HepG2 (cell line): ENCODE data around the gene CENPP. TPM values are rescaled to one million over a fixed set of nuclear protein-coding genes. Genes with fewer than 3 reads are reported as not detected.

Experiments used
- AGO1 ChIP-seq: fragments of 200-400 bp; formaldehyde crosslinking; IDR thresholded peaks from 2 replicates; pipeline ENCODE4 v1.6.1; 2017; ENCODE audit warnings: mild to moderate bottlenecking, low read depth, low read length, moderate library complexity; ENCODE audit not compliant: poor library complexity, severe bottlenecking
- BCL6 ChIP-seq: IDR thresholded peaks from 2 replicates; pipeline ENCODE4 v1.6.1; 2016; ENCODE audit warnings: missing genetic modification reagents, missing compliant biosample characterization
- ERF ChIP-seq: IDR thresholded peaks from 2 replicates; pipeline ENCODE4 v1.6.1; 2018; ENCODE audit warnings: missing biosample characterization, missing genetic modification reagents
- ETV6 ChIP-seq: sonication (generic); formaldehyde crosslinking; conservative IDR thresholded peaks from 2 replicates; pipeline ENCODE4 v1.4.0; 2020; ENCODE audit warnings: missing genetic modification reagents
- FOSL2 ChIP-seq: sonication (generic); formaldehyde crosslinking; IDR thresholded peaks from 2 replicates; pipeline ENCODE4 v1.4.0; 2020; ENCODE audit warnings: missing genetic modification reagents
- GPN1 ChIP-seq: sonication (generic); formaldehyde crosslinking; IDR thresholded peaks from 2 replicates; pipeline ENCODE4 v1.5.1; 2020; ENCODE audit warnings: missing genetic modification reagents, borderline replicate concordance
- JUN ChIP-seq: sonication (generic); formaldehyde crosslinking; IDR thresholded peaks from 2 replicates; pipeline ENCODE4 v1.4.0; 2020; ENCODE audit warnings: mild to moderate bottlenecking, missing genetic modification reagents
- KAT2B ChIP-seq: fragments of 150-350 bp; IDR thresholded peaks from 2 replicates; pipeline ENCODE4 v1.6.1; 2014; ENCODE audit warnings: low read depth, low read length, borderline replicate concordance
- MED13 ChIP-seq: sonication (generic); formaldehyde crosslinking; IDR thresholded peaks from 2 replicates; pipeline ENCODE4 v1.5.0; 2020; ENCODE audit warnings: missing genetic modification reagents
- POLR2A ChIP-seq, 2 experiments: IDR thresholded peaks; 2 replicates each; pipeline ENCODE4 v1.6.1; 2011; ENCODE audit warnings: low read depth in 2 of 2, low read length in 2 of 2, mild to moderate bottlenecking in 1 of 2, moderate library complexity in 1 of 2; ENCODE audit not compliant: insufficient read depth in 1 of 2
- RARA ChIP-seq: IDR thresholded peaks from 2 replicates; pipeline ENCODE4 v1.6.1; 2016; ENCODE audit warnings: missing genetic modification reagents, missing compliant biosample characterization
- RFXAP ChIP-seq: sonication (generic); formaldehyde crosslinking; IDR thresholded peaks from 2 replicates; pipeline ENCODE4 v1.4.0; 2020; ENCODE audit warnings: missing genetic modification reagents, borderline replicate concordance
- RORA ChIP-seq: sonication (generic); formaldehyde crosslinking; IDR thresholded peaks from 2 replicates; pipeline ENCODE4 v1.5.0; 2020; ENCODE audit warnings: mild to moderate bottlenecking, missing genetic modification reagents, moderate library complexity
- SRY ChIP-seq: sonication (generic); formaldehyde crosslinking; IDR thresholded peaks from 2 replicates; pipeline ENCODE4 v1.8.0; 2022; ENCODE audit warnings: mild to moderate bottlenecking, missing genetic modification reagents
- TEAD3 ChIP-seq: optimal IDR thresholded peaks from 2 replicates; pipeline ENCODE3; 2016; ENCODE audit warnings: borderline replicate concordance
- THAP11 ChIP-seq: IDR thresholded peaks from 2 replicates; pipeline ENCODE4 v1.6.1; 2016; ENCODE audit warnings: missing biosample characterization, missing genetic modification reagents
- ZBTB21 ChIP-seq: sonication (generic); formaldehyde crosslinking; IDR thresholded peaks from 2 replicates; pipeline ENCODE4 v1.4.0; 2020; ENCODE audit warnings: missing genetic modification reagents
- ZMYM4 ChIP-seq: sonication (generic); formaldehyde crosslinking; IDR thresholded peaks from 2 replicates; pipeline ENCODE4 v1.8.1; 2023; ENCODE audit warnings: mild to moderate bottlenecking, missing genetic modification reagents
- ZNF160 ChIP-seq: sonication (generic); formaldehyde crosslinking; IDR thresholded peaks from 2 replicates; pipeline ENCODE4 v1.8.0; 2022; ENCODE audit warnings: mild to moderate bottlenecking, inconsistent platforms, missing genetic modification reagents
- ZNF30 ChIP-seq: sonication (generic); formaldehyde crosslinking; IDR thresholded peaks from 2 replicates; pipeline ENCODE4 v1.5.0; 2020; ENCODE audit warnings: mild to moderate bottlenecking, missing genetic modification reagents
- ZNF337 ChIP-seq: sonication (generic); formaldehyde crosslinking; IDR thresholded peaks from 2 replicates; pipeline ENCODE4 v1.5.1; 2020; ENCODE audit warnings: missing genetic modification reagents, low read depth, mild to moderate bottlenecking, borderline replicate concordance
- ZNF510 ChIP-seq: sonication (generic); formaldehyde crosslinking; IDR thresholded peaks from 2 replicates; pipeline ENCODE4 v1.4.0; 2020; ENCODE audit warnings: low read depth, mild to moderate bottlenecking, missing genetic modification reagents
- ZNF556 ChIP-seq: sonication (generic); formaldehyde crosslinking; IDR thresholded peaks from 2 replicates; pipeline ENCODE4 v1.4.0; 2020; ENCODE audit warnings: mild to moderate bottlenecking, missing genetic modification reagents, borderline replicate concordance
- polyA plus RNA-seq, 8 experiments: library from polyadenylated mRNA; depleted of rRNA in 3 of 8; stranded (reverse) in 7 of 8; unstranded in 1 of 8; fragments of >200 nt; fragmentation: Illumina TruSeq in 4 of 8; extraction: Trizol in 4 of 8; gene quantifications; 2 replicates each; pipeline versions ENCODE4 v1.2.1 to v1.2.3, GENCODE V29; 2011 to 2016; ENCODE audit warnings: low read depth in 4 of 8, missing spikeins in 1 of 8, mixed read lengths in 1 of 8; ENCODE audit not compliant: insufficient read depth in 1 of 8
- total RNA-seq, 5 experiments: library from RNA; depleted of rRNA; stranded (reverse); fragments of >200 nt; fragmentation: Illumina TruSeq; extraction: Trizol; gene quantifications; 2 replicates each; pipeline ENCODE4 v1.2.3, GENCODE V29; 2016; ENCODE audit warnings: low read depth in 1 of 5
- TF ChIP-seq, protein P1 (sequence below): IDR thresholded peaks from 2 replicates; pipeline ENCODE4 v1.6.1; 2016; ENCODE audit warnings: missing compliant biosample characterization, missing genetic modification reagents, borderline replicate concordance
- TF ChIP-seq, protein P2 (sequence below): fragments of 450-650 bp; IDR thresholded peaks from 2 replicates; pipeline ENCODE4 v1.6.1; 2016
- TF ChIP-seq, protein P3 (sequence below): sonication (generic); formaldehyde crosslinking; IDR thresholded peaks from 2 replicates; pipeline ENCODE4 v1.4.0; 2020; ENCODE audit warnings: mild to moderate bottlenecking, low read depth, missing genetic modification reagents
- TF ChIP-seq, protein P4 (sequence below): sonication (generic); formaldehyde crosslinking; IDR thresholded peaks from 2 replicates; pipeline ENCODE4 v1.8.1; 2023; ENCODE audit warnings: mild to moderate bottlenecking, moderate library complexity, missing genetic modification reagents

CENPP gene
- total and polyA plus RNA-seq, 2 of the 13 experiments (the other 11 are each of a cell fraction or from before 2014, with no cell fraction given) = 2.0 to 11.4 TPM

DNA sequence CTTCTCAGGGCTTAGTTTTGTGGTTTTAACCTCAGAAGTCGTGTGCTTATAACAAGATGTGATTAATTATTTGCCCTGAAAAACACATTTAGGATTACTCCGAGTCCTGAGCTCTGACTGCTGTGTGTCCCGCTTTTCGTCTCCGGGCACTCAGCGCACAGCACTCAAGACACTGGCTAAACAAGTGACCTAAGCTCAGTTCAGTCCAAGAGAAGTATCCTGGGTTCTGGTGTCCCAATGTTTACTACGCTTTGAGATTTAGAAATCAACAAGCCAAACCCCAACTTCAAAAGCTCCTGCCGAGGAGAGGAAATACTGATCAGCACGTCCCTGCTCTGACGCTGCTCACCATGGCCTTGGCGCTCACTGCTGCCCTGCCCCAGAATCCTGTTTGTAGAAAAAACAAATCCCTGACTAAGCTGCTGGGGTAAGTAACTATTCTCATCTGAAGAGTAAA, 290.9 kb downstream of the CENPP start (continued):
- TF ChIP-seq, protein P1, sequence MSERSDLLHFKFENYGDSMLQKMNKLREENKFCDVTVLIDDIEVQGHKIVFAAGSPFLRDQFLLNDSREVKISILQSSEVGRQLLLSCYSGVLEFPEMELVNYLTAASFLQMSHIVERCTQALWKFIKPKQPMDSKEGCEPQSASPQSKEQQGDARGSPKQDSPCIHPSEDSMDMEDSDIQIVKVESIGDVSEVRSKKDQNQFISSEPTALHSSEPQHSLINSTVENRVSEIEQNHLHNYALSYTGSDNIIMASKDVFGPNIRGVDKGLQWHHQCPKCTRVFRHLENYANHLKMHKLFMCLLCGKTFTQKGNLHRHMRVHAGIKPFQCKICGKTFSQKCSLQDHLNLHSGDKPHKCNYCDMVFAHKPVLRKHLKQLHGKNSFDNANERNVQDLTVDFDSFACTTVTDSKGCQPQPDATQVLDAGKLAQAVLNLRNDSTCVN (CRISPR knock-in tag) = peak; percentile 39; the same call in 1 of the 2 replicates
- TF ChIP-seq ZNF556 = 0 out of 2 replicates have a peak, but pooled peaks have one; percentile 44
- TF ChIP-seq KAT2B = no peak
- no peak for TF ChIP-seq ZNF30 (CRISPR knock-in tag)
- TF ChIP-seq ZNF510 (CRISPR knock-in tag) = no peak
- TF ChIP-seq ETV6 (CRISPR knock-in tag) = no peak
- no peak for TF ChIP-seq GPN1 (CRISPR knock-in tag)
- TF ChIP-seq BCL6 (CRISPR knock-in tag) = peak; percentile 45; the same call in 1 of the 2 replicates
- TF ChIP-seq ZNF160 (CRISPR knock-in tag) = no peak
- TF ChIP-seq POLR2A (IDR thresholded peaks at IDR 0.05; ENCODE audit: insufficient read depth in 1 of 2, low read depth in 2 of 2, low read length in 2 of 2) = 0 out of 4 replicates have a peak, but pooled peaks of 1 of the 2 experiments have one; percentile 26
- TF ChIP-seq RARA = peak; percentile 78
- TF ChIP-seq MED13 (CRISPR knock-in tag) = no peak
- TF ChIP-seq, protein P2, sequence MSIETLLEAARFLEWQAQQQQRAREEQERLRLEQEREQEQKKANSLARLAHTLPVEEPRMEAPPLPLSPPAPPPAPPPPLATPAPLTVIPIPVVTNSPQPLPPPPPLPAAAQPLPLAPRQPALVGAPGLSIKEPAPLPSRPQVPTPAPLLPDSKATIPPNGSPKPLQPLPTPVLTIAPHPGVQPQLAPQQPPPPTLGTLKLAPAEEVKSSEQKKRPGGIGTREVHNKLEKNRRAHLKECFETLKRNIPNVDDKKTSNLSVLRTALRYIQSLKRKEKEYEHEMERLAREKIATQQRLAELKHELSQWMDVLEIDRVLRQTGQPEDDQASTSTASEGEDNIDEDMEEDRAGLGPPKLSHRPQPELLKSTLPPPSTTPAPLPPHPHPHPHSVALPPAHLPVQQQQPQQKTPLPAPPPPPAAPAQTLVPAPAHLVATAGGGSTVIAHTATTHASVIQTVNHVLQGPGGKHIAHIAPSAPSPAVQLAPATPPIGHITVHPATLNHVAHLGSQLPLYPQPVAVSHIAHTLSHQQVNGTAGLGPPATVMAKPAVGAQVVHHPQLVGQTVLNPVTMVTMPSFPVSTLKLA = no peak
- TF ChIP-seq, protein P3, sequence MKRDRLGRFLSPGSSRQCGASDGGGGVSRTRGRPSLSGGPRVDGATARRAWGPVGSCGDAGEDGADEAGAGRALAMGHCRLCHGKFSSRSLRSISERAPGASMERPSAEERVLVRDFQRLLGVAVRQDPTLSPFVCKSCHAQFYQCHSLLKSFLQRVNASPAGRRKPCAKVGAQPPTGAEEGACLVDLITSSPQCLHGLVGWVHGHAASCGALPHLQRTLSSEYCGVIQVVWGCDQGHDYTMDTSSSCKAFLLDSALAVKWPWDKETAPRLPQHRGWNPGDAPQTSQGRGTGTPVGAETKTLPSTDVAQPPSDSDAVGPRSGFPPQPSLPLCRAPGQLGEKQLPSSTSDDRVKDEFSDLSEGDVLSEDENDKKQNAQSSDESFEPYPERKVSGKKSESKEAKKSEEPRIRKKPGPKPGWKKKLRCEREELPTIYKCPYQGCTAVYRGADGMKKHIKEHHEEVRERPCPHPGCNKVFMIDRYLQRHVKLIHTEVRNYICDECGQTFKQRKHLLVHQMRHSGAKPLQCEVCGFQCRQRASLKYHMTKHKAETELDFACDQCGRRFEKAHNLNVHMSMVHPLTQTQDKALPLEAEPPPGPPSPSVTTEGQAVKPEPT (CRISPR knock-in tag) = no peak
- no peak for TF ChIP-seq ZNF337
- TF ChIP-seq RORA (CRISPR knock-in tag) = no peak
- TF ChIP-seq FOSL2 (CRISPR knock-in tag) = peak; percentile 64
- TF ChIP-seq THAP11 (CRISPR knock-in tag) = no peak; the same call in 1 of the 2 replicates
- 0 out of 2 replicates have a peak, but pooled peaks have one; percentile 20 for TF ChIP-seq RFXAP (CRISPR knock-in tag)
- TF ChIP-seq SRY = no peak
- TF ChIP-seq TEAD3 (CRISPR knock-in tag) = peak; percentile 69
- no peak for TF ChIP-seq JUN (CRISPR knock-in tag)
- no peak for TF ChIP-seq AGO1
- peak; percentile 71; the same call in 1 of the 2 replicates for TF ChIP-seq ERF (CRISPR knock-in tag)
- no peak for TF ChIP-seq ZMYM4 (CRISPR knock-in tag)
- no peak for TF ChIP-seq ZBTB21 (CRISPR knock-in tag)
- TF ChIP-seq, protein P4, sequence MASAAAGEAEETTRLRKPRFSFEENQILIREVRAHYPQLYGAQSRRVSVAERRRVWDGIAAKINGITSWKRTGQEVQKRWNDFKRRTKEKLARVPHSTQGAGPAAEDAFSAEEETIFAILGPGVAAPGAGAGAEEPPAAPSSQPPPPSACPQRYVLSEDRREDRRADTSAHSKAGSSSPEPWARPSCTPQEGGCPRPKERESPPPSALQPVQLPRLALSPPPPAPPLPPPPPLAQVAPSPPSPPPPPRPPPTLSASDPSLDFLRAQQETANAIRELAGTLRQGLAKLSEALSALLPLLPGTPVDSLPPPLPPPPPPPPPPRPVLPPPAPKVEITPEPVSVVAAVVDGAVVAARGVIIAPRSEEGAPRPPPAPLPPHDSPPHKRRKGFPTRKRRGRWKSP = no peak
